ENCODE data around the gene CBR4.

DNA sequence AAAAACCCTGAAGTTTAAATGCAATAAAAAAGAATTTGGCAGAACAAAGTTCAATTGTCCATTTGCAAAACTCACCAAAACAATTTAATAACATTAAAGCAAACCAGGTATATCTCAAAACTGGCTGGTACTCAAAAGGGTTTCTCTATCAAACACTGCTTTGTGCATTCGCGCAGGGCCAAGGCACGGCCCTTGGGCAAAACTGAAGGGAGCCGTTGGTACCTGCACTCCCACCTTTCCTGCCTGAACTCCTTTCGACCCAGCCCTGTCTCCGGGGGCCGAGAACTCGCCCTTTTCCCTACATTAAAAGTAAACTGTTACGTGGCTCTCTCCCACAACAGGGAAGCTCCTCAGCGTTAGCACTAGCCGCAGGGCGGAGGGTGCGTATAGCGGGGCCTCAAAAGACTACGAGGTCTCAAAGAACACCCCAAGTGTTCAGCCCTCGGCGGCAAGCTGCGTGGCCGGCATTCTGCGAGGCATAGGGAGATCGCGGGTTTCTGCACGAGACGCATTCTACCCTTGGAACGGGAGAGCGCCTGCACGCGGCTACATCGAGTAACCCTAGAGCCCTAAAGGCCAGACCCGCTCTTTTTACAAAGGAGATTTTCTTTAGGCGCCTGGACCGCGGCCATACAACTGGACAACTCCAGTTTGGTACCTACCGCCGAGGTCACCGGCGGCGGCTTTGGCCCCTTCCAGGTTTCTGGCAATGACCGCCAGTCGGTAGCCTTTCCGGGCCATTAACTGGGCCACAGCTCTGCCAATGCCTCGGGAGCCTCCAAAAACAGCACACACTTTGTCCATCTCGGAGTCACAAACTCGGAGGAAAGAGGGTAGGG, 550 bp downstream of the CBR4 start:
- peak in 2 of 3 experiments; percentile 21 to 32 for TF ChIP-seq CTCF (optimal IDR thresholded peaks at IDR 0.05 in 1 of 3, IDR thresholded peaks at IDR 0.05 in 1 of 3, conservative IDR thresholded peaks at IDR 0.05 in 1 of 3; ENCODE audit: extremely low read depth in 1 of 3, insufficient read depth in 2 of 3, low read length in 3 of 3)
- TF ChIP-seq EZH2 (IDR thresholded peaks at IDR 0.05; ENCODE audit: low read length), result no peak
